ENCODE results near the gene DKKL1.
A peak's percentile ranks its signal among the peaks of the same experiment; 100 is the strongest.
"Not testable (repeated sequence)": the region's sequence is repeated elsewhere in the genome, so short reads cannot be mapped to it uniquely, and the experiment has no call there.

DKKL1 gene

DNA sequence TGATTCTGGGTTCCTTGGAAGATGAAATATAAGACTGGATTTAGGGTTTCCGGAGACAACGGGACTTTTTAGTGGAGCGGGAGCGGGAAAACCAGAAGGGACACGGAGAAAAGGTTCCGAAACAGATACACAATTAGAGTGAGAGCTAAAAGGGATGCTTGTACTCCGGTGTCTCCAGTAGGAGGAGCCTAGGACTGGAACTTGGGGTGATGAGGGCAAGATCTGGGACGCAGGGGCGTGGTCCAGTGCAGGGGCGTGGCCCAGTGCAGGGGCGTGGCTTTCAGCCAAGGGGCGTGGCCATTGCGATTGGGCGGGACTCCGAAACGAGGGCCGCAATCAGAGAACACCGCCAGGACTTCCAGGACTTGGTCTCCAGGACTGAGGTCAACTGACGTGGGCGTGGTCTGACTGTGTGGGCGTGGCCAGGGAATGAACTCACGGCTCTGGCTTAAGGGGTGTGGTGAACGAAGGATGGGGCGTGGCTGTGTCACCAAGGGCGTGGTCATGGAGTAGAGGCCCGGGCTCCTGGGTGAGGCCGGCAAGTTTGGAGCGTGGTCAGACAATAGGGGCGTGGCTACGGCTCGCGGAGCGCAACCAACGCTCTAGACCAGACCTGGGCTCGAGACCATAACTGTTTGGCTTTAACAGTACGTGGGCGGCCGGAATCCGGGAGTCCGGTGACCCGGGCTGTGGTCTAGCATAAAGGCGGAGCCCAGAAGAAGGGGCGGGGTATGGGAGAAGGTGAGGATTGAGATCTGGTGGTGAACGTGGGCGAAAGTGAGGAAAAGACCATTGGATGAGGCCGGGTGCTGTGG, at the start of gene DKKL1:
Gene DKKL1, plus strand, starts transcription at position 610 of the 815 bp plus-strand sequence. Its CDS starts 122 bp downstream, at position 732.
- DNase-seq, result peak; percentile 50

DNA sequence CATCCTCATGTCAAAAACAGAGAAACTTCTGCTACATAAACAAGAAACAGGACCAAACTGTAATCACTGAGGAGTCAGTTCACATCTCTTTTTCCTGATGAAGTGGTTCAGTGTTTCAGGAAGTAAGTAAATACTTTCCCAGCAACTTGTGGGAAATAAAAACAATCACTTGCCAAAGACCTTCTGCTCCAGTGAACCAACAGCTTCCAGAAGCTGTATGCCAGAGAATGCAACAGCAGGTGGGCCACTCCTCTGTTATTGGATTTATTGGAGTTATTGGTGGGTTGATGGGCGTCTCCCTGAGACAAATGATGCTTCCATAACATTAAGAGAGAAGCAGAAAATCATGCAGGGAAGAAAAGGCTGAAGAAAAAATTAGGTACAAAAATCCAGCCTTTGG, 48.6 kb upstream of the DKKL1 start:
- DNase-seq, result no peak

DNA sequence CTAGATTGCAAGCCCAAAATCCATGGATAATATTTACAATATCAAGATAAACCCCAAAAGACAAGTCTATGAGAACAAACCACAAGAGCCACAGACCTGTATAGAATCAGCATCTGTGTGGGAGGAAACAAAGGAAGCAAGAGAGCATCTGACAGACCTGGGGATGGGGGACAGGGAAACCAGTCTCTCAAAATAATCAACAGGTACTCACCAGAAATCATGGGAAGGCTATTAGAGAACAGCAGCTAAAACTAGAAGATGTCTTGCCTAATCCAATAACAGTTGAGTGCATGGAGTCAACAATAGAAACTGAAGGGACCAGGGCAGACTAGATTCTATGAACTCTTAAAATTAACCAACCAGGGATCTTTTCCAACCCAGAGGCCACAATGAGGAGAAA, 47.4 kb upstream of the DKKL1 start:
- no peak for DNase-seq

GRCh38 chr19:49318296-49318695, 45.4 kb upstream of the DKKL1 start:
- DNase-seq, result no peak

- DNase-seq, result no peak
Observed at GRCh38 chr19:49324801-49325576, 38.7 kb upstream of the DKKL1 start, which contains the start of gene SLC6A16. Gene SLC6A16 (minus strand): TSS chr19:49325191. CDS start chr19:49311347, 13,844 bp downstream.

GRCh38 chr19:49325756-49326155, 37.9 kb upstream of the DKKL1 start:
- DNase-seq, result not testable (repeated sequence)

- DNase-seq, result no peak
Observed at GRCh38 chr19:49326165-49326704, 37.4 kb upstream of the DKKL1 start.

- DNase-seq, result no peak
Observed at GRCh38 chr19:49327878-49328544, 35.7 kb upstream of the DKKL1 start.

DNA sequence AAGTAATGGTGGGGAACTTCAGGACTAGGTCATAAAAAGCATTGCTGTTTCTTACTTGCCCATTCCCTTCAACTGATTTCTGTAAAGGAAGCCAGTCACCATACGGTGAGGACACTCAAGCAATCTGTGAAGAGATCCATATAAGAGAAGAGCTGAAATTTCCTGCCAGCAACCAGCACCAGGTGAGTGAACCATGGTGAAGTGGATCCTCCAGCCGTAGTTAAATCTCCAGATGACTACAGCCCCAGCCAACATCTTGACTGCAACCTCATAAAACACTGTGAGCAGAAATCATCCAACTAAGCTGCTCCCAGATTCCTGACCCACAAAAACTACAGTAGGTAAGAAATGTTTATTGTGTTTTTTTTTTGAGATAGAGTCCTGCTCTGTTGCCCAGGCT, 34.9 kb upstream of the DKKL1 start:
- peak; percentile 91 for DNase-seq

DNA sequence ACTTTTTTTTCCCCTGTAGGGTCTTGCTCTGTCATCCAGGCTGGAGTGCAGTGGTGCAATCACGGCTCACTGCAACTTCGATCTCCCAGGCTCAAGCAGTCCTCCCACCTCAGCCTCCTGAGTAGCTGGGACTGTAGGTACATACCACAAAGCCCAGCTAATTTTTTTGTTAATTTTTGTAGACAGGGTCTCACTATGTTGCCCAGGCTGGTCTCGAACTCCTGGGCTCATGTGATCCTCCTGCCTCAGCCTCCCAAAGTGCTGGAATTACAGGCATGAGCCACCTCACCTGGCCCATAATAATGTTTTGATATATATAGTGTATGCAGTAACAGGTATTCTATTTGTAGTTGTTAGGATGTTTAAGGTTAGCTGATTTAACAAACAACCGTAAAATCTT, 32.5 kb upstream of the DKKL1 start:
- DNase-seq, result not testable (repeated sequence)

- DNase-seq, result no peak
Observed at GRCh38 chr19:49331616-49332055, 32.0 kb upstream of the DKKL1 start.

DNA sequence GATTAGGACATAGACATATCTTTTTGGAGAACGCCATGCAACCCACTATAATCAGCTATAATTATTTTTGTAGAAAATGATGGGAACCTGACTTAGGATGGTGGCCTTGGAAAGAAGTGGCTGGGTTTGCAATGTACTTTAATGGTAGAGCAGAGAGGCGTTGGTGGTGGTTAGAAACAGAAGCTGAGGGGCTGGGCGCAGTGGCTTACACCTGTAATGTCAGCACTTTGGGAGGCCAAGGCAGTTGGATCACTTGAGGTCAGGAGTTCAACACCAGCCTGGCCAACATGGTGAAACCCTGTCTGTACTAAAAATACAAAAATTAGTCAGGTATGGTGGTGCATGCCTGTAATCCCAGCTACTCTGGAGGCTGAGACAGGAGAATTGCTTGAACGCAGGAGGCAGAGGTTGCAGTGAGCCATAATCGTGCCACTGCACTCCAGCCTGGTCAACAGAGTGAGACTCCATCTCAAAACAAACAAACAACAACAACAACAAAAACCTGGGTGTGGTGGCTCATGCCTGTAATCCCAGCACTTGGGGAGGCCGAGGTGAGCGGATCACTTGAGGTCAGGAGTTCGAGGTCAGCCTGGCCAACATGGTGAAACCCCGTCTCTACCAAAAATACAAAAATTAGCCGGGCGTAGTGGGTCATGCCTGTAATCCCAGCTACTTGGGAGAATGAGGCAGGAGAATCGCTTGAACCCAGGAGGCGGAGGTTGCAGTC, 30.8 kb upstream of the DKKL1 start:
- not testable (repeated sequence) for DNase-seq

- no peak for DNase-seq
Observed at GRCh38 chr19:49333418-49333805, 30.3 kb upstream of the DKKL1 start.

- no peak for DNase-seq
Observed at GRCh38 chr19:49333811-49334288, 29.8 kb upstream of the DKKL1 start.

- no peak for DNase-seq
Observed at GRCh38 chr19:49335071-49335783, 28.4 kb upstream of the DKKL1 start, which contains the start of gene CD37. Gene CD37 (plus strand): TSS chr19:49335406. CDS start chr19:49335541, 135 bp downstream.

DNA sequence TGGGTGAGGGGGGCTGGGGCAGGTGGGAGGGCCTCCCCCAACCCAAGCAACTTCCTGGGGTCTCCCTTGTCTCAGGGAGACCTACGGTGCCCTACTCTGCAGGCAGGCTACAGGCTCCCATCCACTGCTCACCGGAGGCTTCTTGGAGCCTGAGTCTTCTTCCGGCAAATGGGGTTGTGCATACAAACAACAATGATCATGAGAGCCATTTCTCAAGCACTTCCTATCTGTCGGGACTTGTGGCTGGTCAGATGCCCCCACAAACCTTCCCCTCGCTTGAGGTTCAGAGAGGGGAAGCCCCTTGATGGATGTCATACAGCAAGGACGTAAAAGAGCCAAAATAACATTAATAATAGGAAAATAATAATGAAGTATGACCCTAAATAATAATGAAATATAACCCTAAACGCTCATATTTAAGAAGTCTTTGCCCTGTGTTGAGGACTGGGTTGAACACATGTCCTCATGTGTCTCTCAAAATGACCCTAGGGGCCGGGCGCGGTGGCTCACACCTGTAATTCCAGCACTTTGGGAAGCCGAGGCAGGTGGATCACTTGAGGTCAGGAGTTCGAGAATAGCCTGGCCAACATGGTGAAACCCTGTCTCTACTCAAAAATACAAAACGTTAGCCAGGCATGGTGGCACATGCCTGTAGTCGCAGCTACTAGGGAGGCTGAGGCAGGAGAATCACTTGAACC, 27.7 kb upstream of the DKKL1 start:
- DNase-seq, result no peak

DNA sequence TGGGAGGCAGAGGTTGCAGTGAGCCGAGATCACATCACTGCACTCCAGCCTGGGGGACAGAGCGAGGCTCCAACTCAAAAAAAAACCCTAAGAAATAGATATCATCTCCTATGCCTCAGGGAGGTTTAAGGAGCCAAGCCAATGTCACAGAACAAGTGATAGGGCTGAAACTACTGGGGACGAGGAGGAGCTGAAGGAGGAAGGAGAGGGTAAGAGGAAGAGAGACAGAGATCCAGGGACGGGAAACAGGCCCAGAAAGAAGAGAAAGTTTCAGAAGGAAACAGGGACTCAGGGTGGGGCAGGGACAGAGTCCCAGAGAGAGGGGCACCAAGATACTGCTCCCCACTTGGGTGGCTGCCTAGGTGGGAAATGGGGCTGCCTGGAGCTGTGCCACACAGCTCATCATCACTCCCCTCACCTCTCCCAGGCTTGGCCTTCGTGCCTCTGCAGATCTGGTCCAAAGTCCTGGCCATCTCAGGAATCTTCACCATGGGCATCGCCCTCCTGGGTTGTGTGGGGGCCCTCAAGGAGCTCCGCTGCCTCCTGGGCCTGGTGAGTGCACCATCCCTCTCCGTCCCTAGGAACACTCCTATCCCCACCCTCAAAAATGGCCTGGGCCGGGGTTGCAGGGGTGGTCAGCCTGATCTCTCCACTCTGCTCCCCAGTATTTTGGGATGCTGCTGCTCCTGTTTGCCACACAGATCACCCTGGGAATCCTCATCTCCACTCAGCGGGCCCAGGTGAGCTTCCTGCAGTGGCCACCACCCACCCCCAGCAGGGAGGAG, 27.0 kb upstream of the DKKL1 start:
- no peak for DNase-seq

GRCh38 chr19:49337267-49338022, 26.2 kb upstream of the DKKL1 start:
- no peak for DNase-seq

DNA sequence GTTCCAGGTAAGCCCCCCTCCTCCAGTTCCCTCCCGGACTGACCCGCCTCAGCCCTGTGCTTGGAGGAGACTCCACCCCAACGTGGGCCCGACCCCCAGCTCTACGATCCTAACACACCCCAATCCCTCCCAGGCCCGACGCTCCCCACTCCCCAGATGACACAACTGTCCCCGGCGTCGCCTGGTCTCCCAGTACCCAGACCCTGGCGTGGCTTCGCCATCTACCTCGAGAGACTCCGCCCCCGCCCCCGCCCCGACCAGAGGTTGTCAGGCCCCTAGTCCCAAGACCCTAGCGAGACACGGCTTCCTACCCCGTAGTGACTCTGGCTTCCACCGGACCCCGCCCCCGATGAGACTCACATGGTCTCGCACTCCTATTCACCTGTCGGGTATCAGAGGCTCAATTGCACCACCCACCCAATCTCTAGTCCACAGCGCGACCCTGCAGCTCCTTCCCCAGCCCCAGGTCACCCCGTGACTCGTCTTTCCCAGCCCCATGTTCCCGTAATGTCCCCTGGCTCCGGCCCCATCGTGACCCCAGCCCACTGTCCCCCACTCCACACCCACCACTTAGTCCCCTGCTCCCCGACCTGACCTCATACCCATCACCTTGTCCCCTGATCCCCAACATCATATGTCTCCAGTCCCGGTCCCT, 25.5 kb upstream of the DKKL1 start:
- no peak for DNase-seq
